HG03103 (cell line): ENCODE results near the gene HID1.
"Not testable (repeated sequence)": the region's sequence is repeated elsewhere in the genome, so short reads cannot be mapped to it uniquely, and the experiment has no call there.

ENCODE experiments used
- ATAC-seq: cut with Tn5 transposase; IDR thresholded peaks from one replicate; pipeline ENCODE4 v1.9.1; 2021; ENCODE audit warnings: low read depth; ENCODE audit not compliant: unreplicated experiment

Gene HID1

GRCh38 chr17:75001915-75002843 lies 29.6 kb upstream of the HID1 start:
- no peak for ATAC-seq

DNA sequence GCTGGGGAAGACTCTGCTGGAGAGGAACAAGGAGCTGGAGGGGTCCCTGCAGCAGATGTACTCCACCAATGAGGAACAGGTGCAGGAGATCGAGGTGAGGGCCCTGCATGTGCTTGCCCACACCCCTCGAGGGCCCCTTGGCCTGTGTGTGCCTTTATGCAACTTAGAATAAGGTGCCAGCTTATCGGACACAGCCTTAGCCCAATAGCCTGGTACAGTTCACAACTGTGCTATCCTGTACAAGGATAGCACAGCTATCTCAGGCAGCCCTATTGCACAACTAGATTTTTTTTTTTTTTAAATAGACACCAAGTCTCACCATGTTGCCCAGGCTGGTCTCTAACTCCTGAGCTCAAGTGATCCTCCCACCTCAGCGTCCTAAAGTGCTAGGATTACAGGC lies 27.0 kb upstream of the HID1 start:
- no peak for ATAC-seq

GRCh38 chr17:74998783-74999182 lies 26.2 kb upstream of the HID1 start:
- no peak for ATAC-seq

GRCh38 chr17:74995847-74996246 lies 23.3 kb upstream of the HID1 start:
- ATAC-seq, result no peak

GRCh38 chr17:74994440-74994839 lies 21.9 kb upstream of the HID1 start:
- no peak for ATAC-seq

GRCh38 chr17:74992223-74992622 lies 19.7 kb upstream of the HID1 start:
- ATAC-seq, result no peak

DNA sequence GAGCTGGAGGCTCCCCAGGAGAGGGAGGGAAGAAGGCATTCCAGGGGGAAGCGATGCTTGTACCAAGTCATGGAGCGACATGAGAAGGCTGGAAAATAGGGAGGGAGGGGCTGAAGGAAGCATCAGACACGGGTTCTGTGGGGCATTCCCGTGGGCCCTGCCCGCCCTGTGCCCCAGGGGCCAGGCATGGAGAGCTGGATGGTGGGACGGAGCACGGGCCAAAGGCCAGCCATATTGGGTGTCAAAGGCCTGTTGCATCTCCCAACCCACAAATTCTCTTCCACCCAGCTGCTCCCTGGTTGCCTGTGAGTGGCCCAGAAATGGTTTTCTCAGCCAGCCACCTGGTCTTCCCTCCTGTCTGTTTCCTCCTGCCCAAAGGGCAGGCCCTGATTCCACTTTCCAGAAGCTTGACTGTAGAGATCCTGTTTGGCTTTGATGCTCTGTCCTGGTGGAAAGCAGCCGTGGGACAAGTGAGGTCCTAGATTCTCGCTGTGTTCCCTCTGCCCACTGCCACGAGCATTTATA lies 18.1 kb upstream of the HID1 start:
- no peak for ATAC-seq

- peak; percentile 10 for ATAC-seq
Observed at GRCh38 chr17:74987909-74988711, 15.6 kb upstream of the HID1 start.

- ATAC-seq, result peak; percentile 95
Observed at GRCh38 chr17:74987418-74987908, 14.9 kb upstream of the HID1 start, which contains the start of gene CDR2L. Gene CDR2L, plus strand, starts transcription at chr17:74987632. Its CDS starts 412 bp downstream, at chr17:74988044.

- ATAC-seq, result no peak
Observed at GRCh38 chr17:74986206-74986576, 13.6 kb upstream of the HID1 start.

GRCh38 chr17:74982663-74983313 lies 10.2 kb upstream of the HID1 start:
- ATAC-seq, result not testable (repeated sequence)

DNA sequence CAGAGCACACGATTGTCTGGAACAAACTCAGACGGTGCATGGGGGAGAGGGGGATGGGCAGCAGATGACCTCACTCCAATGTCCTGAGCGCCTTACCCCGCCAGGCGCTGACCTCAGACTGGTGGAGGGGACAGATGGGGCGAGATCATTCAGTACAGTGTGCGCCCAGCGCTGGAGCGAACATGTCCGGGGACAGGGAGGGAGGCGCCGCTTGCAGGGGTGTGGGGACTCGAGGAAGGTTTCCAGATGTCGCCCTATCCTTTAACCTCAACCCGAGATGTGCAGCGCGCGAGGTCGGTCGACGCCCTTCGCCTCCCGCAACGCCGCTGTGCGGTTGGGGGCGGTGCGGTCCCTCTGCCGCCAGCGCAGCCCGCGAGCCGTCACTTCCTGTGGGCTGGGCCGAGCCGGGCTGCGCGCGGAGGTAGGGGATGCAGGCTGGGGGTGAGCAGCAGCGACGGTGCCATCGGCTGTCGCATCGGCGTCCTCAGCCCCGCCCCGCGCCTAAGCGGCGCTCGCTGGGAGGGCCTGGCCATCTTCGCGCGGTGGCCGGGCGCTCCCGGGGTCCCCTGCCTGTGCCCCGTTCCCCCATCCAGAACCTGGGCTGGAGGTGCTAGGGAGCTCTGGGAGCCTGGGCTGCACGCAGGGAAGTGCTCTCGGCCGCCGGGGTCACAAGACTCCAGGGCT lies 9.6 kb upstream of the HID1 start:
- ATAC-seq, result no peak

- ATAC-seq, result no peak
Observed at GRCh38 chr17:74981318-74981978, 8.9 kb upstream of the HID1 start.

DNA sequence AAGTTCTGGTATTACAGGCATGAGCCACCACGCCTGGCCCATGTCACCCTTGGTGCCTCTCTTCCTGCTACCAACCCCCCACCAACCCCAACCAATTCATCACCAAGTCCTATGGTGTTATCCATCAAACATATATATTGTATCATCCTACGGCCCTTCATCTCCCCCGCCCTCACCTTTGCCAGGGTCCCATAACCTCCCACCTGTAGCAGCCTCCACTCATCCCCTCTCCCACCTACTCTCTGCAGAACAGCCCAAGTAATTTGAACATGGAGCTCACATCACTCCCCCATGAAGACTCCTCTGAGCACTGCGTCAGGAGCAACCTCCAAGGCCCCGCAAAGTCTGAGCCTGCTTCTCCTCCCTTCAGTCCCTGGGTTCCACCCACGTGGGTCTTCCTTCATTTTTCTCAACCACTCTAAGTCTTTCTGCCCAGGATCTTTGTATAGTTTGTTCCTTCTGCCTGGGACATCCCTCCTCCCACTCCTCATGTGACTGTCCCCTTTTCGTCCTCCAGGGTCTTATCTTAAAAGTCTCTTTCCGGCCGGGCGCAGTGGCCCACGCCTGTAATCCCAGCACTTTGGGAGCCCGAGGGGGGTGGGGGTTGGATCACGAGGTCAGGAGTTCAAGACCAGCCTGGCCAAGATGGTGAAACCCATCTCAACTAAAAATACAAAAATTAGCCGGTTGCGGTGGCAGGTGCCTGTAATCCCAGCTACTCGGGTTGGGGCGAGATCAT lies 7.0 kb upstream of the HID1 start:
- no peak for ATAC-seq

DNA sequence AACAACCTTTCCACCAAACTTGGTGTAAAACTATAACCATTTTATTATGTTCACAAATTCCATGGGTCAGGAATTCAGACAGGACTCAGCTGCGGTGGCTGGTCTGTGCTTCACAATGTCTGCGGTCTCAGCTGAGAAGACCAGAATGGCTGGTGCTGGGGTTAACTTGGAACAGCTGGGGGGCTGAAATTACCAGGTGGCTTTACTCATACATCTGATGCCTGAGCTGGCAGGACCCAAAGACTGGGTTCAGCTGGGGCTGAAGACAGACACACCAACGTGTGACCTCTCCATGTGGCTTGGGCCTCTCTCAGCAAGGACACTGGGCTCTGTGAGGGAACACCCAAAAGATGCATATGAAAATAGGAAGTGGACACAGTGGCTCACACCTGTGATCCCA lies 5.7 kb upstream of the HID1 start:
- ATAC-seq, result no peak

DNA sequence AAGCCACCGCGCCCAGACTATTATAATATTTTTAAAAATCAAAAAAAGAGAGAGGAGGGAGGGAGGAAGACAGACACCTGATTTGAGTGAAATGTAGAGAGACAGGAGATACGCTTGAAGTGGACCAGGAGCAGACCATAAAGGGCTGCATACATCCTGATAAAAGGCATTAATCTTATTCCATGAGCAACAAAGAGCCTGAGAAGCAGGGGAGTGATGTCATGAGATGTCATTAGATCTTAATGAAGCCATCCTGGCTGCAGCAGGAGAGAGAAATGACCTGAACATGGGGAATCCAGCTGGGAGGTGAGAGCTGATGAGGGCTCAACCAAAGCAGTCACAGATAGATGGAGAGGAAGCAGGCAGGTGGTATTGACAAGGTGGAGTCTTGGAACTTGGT lies 5.2 kb upstream of the HID1 start:
- ATAC-seq, result no peak

- ATAC-seq, result no peak
Observed at GRCh38 chr17:74975943-74976342, 3.4 kb upstream of the HID1 start.

DNA sequence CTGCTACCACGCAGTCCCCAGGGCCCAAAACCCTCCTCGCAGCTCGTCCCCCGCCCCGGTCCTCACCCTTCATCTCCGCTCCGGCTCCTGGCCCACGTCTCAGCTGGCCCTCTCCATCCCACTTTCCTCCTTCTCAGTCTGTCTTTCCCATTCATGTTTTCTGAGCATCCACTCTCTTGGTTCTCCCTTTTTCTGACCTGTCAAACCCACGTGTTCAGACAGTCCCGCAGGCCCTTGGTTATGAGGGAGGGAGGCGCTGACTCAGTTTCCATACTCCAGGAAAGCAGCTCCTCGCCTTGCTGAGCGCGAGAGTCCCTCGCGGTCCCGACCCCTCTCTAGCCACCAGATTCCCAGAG lies 392 bp upstream of the HID1 start:
- ATAC-seq, result no peak

DNA sequence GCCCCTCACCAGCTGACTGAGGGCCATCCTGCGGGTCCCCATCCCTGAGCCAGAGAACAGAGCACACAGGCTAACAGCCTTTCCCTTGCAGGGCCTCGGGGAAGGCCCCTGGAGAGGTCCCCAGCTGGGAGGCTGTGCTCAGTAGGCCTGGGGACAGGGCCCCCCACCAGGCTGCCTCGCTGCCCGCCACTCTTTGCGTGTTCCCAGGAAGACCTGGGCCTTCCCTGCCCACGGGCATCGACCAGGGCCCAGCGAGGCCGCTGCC lies 785 bp downstream of the HID1 start:
- ATAC-seq, result no peak
